Measurements from ENCODE around the gene TMEM144.

Gene TMEM144

DNA sequence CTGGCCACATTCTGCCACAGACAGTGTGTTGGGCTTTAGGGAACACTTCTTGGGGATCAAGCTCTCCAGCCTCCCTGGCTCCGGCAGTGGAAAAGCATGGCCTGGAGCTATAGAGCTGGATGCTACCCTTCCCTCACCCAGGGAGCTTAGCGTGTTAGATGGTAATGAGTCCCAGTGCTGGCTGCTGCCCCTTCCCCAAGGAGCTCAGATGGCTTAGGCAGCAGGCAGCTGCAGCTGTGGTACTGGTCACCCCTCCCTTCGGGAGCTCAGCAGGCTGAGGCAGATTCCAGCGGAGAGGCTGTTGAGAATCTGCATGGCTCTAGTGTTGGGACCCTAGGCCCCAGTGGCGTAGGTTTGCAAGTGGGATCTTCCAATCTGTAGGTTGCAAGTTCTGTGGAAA, 19.5 kb downstream of the TMEM144 start:
- H3K9me2 ChIP-seq (replicated peaks; ENCODE audit: insufficient read depth, low read length), result no peaks in the 10 kb centered on the region
- no peak overlapping the region for H3K9ac ChIP-seq (ENCODE audit: low read length)
- no peaks in the 10 kb centered on the region for H3K36me3 ChIP-seq (ENCODE audit: low read length)
- no peaks in the 10 kb centered on the region for H3K79me2 ChIP-seq (ENCODE audit: insufficient read depth, low read length)
- H3K27me3 ChIP-seq (ENCODE audit: low read length), result no peaks in the 10 kb centered on the region
- TF ChIP-seq EZH2phosphoT487 (conservative IDR thresholded peaks at IDR 0.05; ENCODE audit: low read length) (no peak), CTCF (IDR thresholded peaks at IDR 0.05; ENCODE audit: insufficient read depth, low read length, poor library complexity, severe bottlenecking) (no peak)
- H3K4me3 ChIP-seq (ENCODE audit: insufficient read depth, low read length, poor library complexity, severe bottlenecking), result no peak overlapping the region
- H3F3A ChIP-seq (ENCODE audit: insufficient read depth), result no peaks in the 10 kb centered on the region
- no peak overlapping the region for H3K27ac ChIP-seq (ENCODE audit: low read depth, low read length)
- no peaks in the 10 kb centered on the region for H3K9me3 ChIP-seq (ENCODE audit: insufficient read depth, low read length)
- H2AFZ ChIP-seq (ENCODE audit: low read depth, low read length, severe bottlenecking), result no peak overlapping the region
- H3K4me2 ChIP-seq (ENCODE audit: low read depth, low read length, poor library complexity, severe bottlenecking), result no peak overlapping the region
- H4K20me1 ChIP-seq (ENCODE audit: low read depth, low read length), result no peaks in the 10 kb centered on the region

- H2AFZ ChIP-seq (ENCODE audit: low read depth, low read length, severe bottlenecking), result no peak overlapping the region
- no peaks in the 10 kb centered on the region for H3F3A ChIP-seq (ENCODE audit: insufficient read depth)
- TF ChIP-seq CTCF (IDR thresholded peaks at IDR 0.05; ENCODE audit: insufficient read depth, low read length, poor library complexity, severe bottlenecking), result no peak
- TF ChIP-seq EZH2phosphoT487 (conservative IDR thresholded peaks at IDR 0.05; ENCODE audit: low read length), result no peak
- H3K79me2 ChIP-seq (ENCODE audit: insufficient read depth, low read length), result no peaks in the 10 kb centered on the region
- no peak overlapping the region for H3K4me2 ChIP-seq (ENCODE audit: low read depth, low read length, poor library complexity, severe bottlenecking)
- H3K9ac ChIP-seq (ENCODE audit: low read length), result no peak overlapping the region
- H3K27me3 ChIP-seq (ENCODE audit: low read length), result no peaks in the 10 kb centered on the region
- H3K27ac ChIP-seq (ENCODE audit: low read depth, low read length), result no peak overlapping the region
- H3K9me2 ChIP-seq (replicated peaks; ENCODE audit: insufficient read depth, low read length), result no peaks in the 10 kb centered on the region
- H4K20me1 ChIP-seq (ENCODE audit: low read depth, low read length), result no peaks in the 10 kb centered on the region
- no peak overlapping the region for H3K4me3 ChIP-seq (ENCODE audit: insufficient read depth, low read length, poor library complexity, severe bottlenecking)
- H3K9me3 ChIP-seq (ENCODE audit: insufficient read depth, low read length), result no peaks in the 10 kb centered on the region
- no peaks in the 10 kb centered on the region for H3K36me3 ChIP-seq (ENCODE audit: low read length)
These were observed 24.4 kb downstream of the TMEM144 start for GRCh38 chr4:158234671-158235070.

DNA sequence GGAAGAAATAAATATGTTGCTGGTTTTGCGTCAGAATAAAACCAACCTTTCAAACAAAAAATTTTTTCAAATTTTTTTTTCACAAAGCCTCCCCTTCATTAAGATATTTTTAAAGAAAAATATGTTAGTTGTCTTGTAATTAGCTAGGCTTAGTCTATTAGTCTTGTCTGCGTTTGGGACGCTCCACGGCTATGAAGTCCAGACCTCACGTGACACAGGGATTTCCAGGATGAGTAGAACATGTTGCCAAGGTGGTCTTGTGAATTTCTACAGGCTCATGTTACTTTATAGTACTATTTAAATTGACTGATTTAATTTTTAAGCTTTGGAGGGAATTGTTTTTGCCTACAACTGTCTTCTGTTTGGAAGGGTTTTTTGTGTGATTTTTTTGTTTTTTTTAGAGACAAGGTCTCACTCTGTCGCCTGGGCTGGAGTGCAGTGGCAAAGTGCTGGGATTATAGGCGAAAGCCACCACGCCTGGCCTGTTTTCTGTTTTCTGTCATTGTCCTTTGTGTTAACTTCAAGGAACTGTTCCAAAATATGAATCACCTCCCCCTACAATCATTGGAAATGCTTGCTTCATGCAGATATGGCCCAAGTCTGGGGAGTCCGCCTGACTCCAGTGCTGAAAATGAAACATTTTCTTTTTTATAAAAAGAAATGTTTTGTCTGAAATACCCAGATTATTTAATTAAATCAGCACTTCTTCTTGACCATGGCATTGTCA, 26.2 kb downstream of the TMEM144 start:
- Histone ChIP-seq H3K9ac (ENCODE audit: low read length) (no peak overlapping the region), H3K27ac (ENCODE audit: low read depth, low read length) (no peak overlapping the region), H3F3A (ENCODE audit: insufficient read depth) (no peaks in the 10 kb centered on the region), H3K79me2 (ENCODE audit: insufficient read depth, low read length) (no peaks in the 10 kb centered on the region), H3K4me3 (ENCODE audit: insufficient read depth, low read length, poor library complexity, severe bottlenecking) (no peak overlapping the region), H3K36me3 (ENCODE audit: low read length) (no peaks in the 10 kb centered on the region), H3K9me3 (ENCODE audit: insufficient read depth, low read length) (no peaks in the 10 kb centered on the region), H3K9me2 (replicated peaks; ENCODE audit: insufficient read depth, low read length) (no peaks in the 10 kb centered on the region), H3K4me2 (ENCODE audit: low read depth, low read length, poor library complexity, severe bottlenecking) (no peak overlapping the region), H3K27me3 (ENCODE audit: low read length) (no peaks in the 10 kb centered on the region), H4K20me1 (ENCODE audit: low read depth, low read length) (no peaks in the 10 kb centered on the region), H2AFZ (ENCODE audit: low read depth, low read length, severe bottlenecking) (no peak overlapping the region)
- no peak for TF ChIP-seq CTCF (IDR thresholded peaks at IDR 0.05; ENCODE audit: insufficient read depth, low read length, poor library complexity, severe bottlenecking)
- TF ChIP-seq EZH2phosphoT487 (conservative IDR thresholded peaks at IDR 0.05; ENCODE audit: low read length), result no peak

Data from SU-DHL-6 (cell line).